AG08395 (cell line): ENCODE data around the gene TEX54.
A peak's percentile ranks its signal among the peaks of the same experiment; 100 is the strongest.
"Not testable (repeated sequence)": the region's sequence is repeated elsewhere in the genome, so short reads cannot be mapped to it uniquely, and the experiment has no call there.

Experiments
- DNase-seq: peaks from one replicate; pipeline ENCODE4 v3.0.0; 2012; ENCODE audit warnings: mixed read lengths, low spot score

TEX54 gene

DNA sequence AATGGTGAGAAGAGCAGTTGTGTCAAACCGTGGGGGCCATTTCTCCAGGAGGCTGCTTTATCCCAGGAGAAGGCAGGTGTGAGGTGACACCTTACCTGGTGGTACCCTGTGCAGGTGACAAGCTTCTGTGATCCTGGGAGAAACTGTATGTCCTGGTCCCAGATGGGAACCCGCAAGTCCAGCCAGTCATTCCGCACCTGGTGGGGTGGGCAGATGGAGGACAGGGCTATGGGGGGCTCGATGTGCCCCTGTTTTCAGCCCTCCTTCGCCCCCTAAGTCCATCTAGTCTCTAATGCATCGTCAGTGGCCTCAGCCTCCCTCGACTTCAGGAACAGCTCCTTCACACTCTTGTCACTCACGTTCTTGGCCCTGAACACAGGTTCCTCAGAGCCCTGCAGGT lies 2.7 kb upstream of the TEX54 start:
- no peak for DNase-seq

DNA sequence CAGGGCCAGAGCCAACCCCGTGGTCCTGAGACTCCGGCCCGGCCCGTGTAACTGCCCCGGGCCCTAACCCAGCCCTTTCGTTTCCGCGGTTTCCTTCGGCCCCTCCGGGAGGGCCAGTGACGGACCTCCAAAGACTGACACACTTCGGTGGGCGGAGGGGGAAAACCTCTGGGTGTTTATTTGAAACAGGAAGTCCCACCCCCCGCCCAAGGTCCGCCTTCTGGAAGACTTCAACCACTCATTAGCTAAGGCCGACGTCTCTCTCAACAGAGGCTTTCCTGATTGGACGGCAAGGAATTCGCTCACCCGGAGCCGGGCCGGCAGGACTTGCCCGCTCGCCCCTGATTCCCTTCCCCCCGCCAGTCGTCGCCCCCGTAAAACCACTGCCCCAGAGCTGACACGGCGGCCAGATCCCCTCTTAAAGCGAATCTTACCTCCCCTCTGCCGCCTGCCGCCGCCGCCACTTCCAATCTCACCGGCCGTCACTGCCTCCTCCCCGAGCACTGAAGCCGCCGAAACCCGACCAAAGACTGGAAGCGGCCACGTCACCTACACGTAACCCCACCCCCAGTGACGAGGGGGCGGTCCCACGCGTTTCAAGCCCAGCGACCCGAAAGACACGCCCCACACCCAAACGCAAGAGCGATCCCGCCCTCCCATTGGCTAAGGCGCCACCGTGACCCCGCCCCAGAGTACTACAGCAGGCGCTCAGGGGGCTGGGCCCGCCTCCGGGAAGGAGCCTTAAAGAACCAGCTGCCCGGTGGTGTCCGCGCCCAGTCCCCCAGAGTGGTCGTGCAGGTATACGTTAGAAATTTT lies 913 bp downstream of the TEX54 start, which contains the start of gene STX5:
STX5 (minus strand) TSS at position 532 of the 816 bp plus-strand sequence. CDS start 808 bp downstream, outside the sequence.
- DNase-seq, result peak; percentile 98

DNA sequence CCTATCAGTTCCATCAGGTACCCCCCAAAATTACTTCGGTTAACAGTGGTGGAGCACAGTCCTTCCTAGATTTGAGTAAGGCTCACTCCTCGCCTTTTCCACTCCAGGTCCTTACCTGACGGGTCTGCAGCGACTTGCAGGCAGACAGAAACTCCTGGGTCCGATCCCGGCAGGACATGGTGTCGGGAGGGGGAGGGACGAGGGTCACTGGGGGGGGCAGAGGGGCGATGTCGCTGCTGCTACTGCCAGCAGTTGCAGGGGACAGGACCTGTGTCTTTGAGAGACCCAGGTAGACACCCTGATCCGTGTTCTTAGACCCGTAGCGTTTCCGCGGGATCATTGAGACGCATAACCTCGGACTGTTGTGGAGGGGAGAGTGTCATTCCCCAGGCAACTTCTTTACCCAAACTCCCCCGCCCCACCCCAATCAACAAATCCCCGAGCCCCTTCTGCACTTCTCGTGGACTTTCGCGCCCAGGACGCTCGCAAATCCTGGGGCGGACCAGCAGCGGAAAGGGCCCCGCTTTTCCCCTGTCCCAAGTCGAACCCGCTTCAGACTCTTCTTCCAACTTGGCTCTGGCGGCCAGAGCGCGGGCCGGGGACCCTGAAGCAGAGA lies 1.6 kb downstream of the TEX54 start:
- peak; percentile 17 for DNase-seq

DNA sequence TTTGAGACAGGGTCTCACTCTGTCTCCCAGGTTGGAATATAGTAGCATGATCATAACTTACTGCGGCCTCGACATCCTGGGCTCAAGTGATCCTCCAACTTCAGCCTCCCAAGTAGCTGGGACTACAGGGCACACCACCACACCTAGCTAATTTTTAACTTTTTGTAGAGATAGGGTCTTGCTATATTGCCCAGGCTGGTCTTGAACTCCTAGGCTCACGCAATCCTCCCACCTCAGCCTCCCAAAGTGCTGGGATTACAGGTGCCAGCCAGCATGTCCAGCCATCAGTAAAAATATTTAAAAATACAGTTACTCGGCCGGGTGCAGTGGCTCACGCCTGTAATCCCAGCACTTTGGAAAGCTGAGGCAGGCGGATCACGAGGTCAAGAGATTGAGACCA lies 4.5 kb downstream of the TEX54 start:
- not testable (repeated sequence) for DNase-seq

DNA sequence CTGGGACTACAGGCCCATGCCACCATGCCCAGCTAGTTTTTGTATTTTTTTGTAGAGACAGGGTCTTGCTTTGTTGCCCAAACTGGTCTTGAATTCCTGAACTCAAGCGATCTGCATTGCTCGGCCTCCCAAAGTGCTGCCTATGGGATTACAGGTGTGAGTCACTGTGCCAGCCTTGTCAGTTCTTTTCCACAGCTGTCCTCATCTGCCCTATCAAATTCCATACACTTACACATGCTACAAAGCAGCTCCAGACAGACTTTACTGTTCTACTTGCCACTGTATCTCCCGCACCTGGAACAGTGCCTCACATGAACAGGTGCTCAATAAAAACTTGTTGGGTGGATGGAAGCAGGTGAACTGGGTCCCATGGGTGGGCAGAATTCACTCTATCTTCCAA lies 9.0 kb downstream of the TEX54 start:
- no peak for DNase-seq

DNA sequence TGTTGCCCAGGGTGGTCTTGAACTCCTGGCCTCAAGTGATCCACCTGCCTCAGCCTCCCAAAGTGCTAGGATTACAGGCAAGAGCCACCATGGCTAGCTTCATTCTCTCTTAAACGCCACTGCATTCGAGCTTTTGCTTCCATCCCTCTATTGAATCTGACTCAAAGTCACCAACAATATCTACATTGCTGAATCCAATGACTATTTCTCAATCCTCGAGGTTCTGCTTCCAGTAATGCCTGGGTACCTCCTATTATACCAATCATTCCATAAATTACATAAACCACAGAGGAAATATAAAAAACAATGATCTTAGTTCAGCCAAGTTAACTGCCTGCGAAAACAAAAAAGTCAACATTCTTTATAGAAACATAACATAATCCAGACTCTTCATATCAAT lies 15.5 kb downstream of the TEX54 start:
- DNase-seq, result no peak

DNA sequence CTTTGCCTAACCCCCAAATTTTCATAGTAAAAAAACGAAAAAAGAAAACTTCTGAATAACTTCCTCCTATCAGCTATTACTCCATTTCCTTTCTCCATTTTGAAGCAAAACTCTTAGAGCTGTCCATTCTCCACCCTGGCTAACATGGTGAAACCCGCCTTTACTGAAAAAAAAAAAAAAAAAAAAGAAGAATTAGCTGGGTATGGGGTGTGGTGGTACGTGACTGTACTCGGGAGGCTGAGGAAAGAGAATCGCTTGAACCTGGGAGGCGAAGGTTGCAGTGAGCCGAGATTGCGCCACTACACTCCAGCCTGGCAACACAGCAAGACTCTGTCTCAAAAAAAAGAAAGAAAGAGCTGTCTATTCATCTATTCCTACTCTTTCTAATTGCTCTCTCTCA lies 16.1 kb downstream of the TEX54 start:
- no peak for DNase-seq

DNA sequence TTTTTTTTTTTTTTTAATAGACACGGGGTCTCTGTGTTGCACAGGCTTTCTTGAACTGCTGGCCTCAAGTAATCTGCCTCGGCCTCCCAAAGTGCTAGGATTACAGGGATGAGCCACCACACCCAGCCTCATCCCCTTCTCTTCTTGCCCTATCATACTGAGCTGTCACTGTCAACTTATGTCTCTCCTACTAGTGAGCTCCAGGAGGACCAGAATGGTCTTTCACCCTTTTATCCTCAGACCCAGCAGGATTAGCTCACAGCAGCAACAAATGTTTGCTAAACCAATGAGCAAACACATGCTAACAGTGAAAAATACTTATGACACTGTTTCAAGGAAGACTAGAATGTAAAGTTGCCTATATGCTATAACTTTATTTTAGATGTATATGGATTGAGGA lies 21.0 kb downstream of the TEX54 start:
- DNase-seq, result no peak

DNA sequence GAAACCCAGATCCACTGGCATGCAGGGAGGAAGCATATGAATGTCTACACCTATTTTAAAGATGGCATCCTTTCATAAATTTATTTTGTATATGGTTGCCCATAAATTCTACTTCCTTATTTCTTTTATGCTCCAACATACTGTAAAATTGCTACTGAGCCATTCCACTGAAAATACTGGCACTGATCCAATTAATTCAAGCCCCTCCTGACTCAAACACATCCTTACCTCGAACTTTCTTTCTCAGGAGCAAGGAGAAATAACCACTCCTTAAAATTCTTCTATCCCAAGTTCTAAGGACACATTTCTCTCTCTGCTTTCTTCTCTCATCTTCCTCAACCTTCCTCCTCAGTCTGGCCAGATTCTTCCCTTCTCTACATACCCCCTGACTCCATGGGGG lies 21.9 kb downstream of the TEX54 start:
- DNase-seq, result no peak

DNA sequence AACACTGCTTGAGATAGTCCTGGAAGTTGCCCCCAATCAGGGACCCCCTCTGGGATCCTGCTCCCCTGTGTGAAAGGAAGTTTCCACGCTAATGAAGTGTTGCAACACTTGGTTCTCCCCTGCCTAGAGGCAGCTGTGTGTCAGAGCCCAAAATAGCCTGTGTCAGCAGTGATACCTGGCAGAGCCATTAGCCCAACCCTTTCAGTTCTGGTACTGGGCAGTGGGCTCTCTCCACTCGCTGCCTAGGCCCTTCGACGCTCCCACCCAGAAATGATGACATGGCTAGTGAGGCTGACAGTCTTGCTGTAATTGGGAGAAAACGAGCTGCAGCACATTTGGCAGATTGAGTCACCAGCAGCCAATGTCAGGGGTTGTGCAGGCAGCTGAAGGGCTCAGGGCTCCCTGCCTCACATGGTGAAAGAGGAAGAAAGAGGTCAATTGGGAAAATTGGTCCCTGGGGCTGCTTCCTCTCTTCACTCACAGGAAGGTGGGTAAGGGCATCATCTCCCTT lies 26.0 kb downstream of the TEX54 start:
- DNase-seq, result no peak

DNA sequence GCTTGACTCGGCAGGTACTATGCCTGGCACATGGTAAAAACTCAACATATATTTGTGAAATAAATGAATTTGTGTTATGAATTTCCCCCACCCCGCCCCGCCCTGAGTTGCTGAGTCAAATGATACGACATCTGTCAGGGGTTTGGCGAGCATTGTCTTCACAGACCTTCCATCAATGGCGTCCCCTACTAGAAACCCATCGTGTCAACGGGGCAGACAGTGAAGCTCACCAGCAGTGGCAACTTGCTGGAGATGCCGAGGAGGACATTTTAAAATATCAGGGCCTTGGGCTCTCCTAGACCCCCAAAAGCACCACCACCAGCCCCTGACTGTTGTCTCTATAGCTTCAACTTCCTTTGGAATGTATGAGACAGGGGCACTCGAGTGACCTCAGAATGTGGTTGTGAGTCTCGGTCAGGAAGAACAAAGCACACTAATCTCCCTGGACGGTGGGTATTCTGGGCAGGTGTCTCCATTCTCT lies 26.6 kb downstream of the TEX54 start:
- no peak for DNase-seq

DNA sequence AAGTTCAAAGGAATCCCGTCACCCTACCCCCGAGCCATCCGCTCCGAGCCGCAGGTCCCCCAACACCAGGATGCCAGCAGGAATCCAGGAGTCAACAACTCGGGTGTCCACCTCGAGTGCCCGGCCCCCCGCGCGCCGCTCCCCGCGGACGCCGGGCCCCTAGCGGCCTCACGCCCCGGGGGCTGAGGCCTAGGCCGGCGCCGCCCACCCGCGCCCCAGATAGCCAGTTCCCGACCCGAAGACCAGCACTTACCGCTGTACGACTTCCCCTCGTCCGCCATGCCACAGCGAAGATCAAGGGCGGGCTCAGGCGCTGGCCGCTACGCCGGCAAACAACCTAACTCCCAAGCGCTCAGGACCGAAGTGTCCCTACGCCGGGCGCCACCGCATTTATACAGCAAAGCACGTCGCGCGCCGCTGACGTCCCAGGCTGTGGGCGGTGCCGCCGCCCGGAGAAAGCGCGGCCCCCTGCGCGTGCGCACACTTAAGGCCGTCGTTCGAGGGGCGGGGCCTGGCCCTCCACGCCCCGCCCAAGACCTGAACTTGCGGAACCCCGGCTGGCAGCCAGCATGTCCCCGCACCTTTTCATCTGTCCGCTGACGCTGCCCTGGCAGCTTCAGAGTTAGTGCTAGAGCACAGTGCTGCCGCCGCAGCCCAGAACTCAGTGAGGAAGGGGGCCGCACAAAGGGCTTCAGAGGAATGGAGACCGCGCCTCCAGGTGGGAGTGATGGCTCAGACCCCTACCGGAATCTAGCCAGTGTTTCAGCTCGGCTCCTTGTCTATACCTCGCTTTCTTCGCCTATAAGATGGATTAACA lies 27.4 kb downstream of the TEX54 start, which contains the start of gene NXF1:
NXF1 (minus strand) TSS at position 365 of the 817 bp plus-strand sequence; CDS start at position 281, 84 bp downstream.
- peak; percentile 99 for DNase-seq

DNA sequence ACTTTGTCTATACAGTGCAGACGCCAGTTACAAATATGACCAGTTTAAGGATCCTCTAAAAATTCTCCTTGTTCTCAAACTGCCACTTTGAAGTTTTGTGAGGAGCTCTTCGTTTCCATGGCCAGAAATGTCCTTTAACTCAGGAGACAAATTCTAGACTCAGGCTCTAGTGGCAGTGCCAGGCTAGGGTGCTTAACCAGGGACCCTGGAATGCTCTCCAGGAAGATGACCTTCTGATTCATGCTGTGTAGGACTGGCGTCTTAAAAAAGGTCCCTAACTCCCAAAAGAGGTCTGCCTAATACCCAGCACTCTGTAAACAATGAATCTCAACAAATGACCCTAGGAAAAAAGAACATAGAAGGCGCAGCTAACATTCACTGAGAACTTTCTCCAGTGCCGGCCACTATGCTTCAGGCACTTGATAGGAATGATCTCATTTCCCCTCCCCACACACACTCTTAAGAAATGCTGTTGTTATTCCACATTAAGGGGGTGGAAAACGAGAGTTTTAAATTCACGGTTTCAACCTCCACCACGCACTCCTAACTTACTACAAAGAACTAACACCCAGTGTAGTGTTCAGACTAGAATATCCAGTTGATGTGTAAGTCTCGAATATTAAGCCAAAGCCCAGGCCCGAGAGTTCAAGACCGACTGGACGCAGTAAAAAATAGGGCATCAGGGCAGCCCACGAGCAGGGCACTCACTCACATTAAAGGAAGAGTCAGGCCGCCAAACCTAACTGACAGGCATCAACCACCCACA lies 28.1 kb downstream of the TEX54 start:
- DNase-seq, result no peak

DNA sequence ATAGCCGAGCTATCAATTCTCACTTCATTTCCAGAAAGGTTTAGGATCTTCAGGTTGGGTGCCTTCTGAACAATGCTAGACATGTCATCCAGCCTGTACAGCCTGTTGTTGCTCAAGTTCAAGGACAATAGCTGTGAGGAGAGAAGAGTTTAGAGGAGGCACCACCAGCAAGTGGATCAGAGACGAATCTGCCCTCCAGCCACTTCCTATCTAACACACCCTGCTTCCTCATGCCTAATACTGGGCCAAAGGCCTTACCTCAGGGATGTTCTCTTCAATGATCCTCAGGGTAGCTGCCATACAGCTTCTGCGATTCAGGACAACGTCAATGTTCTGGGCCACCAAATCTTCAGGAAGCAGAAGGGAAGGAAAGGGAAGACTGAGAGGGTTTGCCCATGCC lies 31.6 kb downstream of the TEX54 start:
- DNase-seq, result no peak

DNA sequence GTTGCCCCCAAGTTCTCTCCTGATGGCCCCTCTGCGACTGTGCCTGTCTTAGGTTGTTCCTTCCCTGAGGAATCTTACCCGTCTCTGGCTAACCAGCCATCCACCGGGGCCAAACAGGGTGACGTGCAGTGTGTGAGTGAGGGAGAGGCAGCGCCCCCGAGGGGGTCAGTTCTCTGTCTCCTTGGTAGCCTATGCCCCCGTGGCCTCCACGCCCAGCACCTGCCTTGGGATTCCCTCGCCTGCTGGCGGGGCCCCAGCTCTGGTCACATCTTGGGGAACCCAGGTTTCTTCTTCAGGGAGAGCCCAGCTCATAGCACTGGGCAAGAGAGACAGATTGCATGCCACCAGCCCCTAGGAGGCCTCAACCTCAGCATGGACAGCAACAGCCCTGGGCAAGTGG lies 33.2 kb downstream of the TEX54 start:
- no peak for DNase-seq

DNA sequence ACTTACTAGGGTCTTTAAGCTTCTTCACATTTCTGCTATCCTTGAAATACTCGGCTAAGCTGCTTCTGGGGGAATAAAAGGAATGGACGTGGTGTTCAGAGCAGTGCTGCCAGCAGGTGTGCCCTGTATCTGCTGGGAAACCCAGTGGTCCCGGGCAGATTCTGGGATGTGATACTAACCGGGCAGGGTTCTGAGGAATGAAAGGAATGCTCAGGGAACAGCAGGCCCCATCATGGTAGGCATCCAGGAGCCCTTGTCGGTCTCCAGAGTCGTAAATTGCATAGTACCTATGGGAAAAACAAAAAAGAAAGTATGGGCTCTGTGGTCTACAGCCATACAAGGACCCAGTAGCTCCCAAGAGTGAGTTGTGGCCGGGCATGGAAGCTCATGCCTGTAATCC lies 36.4 kb downstream of the TEX54 start:
- DNase-seq, result no peak

DNA sequence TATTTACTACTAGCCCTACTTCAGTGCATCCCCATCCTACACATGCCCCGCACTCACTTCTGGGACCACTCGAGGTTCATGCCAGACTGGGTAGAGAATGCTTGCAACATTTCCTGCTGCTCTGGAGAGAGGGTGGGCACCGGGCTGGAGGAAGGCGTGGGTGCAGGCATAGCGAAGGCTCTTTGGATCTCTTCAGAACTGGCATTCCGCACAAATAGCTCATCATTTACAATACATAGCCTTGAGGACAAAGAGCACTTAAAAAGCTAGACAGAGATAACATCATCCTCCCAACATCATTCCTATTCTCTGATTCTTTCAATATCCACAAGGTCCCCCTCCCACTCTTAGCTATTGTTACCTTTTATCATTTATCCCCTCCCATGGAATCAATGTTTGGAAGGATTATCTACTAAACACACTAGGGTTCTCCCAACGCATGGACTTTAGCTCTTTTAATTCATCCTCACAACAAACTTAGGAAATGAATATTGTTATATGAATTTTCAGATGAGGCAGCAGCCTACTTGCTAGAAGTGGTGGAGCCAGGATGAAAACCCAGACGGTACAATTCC lies 38.4 kb downstream of the TEX54 start:
- DNase-seq, result no peak

DNA sequence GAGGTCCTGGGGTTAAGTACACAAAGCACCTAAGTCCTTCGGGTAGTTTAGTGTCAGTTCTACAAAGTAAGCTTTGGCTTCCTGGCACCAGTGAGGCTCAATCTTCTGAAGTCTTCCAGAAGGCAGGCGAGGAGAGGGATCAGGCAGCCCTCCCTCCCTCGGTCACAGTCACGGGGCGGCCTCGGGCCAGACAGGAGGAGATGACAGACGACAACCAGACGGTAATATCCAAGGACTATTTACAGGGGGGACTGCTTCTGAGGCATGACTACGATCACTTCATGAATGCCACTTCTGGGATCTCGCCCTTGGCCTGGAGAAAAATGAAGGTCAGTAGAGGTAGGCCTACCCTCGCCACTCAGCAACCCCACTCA lies 40.5 kb downstream of the TEX54 start:
- no peak for DNase-seq

DNA sequence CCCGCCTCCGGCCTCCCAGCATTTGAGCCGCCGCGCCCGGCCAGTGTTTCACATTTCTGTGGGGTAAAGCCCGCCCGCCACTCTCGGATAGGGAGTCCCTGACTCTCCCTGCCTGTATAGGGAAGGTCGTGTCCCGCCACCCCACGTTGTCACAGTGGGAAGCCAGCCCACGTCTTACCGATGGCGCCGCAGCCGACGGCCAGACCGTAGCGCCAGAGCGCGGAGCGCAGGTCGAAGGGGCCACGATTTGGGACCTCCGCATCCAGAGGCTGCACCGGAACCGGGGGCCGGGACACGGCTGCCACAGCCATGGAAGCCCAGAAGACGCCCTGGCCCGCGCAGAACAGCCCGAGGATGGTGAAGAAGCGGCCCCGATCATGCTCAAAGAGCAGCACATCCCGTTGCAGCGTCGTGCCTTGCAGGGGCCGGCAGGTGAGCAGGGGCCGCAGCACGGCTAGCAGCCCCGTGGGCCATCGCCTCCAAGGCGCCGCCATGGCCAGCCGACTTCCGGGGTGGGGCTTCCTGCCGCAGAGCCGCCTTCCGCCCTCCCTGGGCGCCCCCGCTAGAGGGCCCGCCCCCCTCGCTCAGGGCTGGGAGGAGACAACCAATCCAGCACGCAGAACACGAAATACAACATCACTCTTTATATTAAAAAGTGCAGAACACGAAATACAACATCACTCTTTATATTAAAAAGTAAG lies 41.0 kb downstream of the TEX54 start, which contains the start of gene TMEM223:
TMEM223 (minus strand) TSS at position 506 of the 701 bp plus-strand sequence; CDS start at position 494, 12 bp downstream.
- peak; percentile 93 for DNase-seq

DNA sequence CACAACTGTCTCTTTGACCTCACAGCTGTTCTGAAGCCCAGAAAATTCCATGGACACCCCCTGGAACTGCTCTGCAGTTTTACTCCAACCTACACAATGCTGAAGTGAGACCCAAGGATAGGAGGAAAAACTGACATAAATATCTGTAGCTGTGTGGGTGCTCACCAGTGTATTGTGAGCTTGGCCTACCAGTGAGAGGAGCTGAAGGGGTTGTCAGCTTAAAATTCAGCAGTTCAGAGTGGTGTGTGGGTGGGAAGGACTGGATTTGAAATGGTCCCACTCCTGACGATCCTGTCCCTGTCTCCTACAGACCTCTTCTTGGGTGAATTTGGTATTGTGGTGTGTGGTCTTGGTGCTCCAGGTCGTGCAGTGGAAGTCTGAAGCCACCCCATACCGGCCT lies 43.1 kb downstream of the TEX54 start:
- DNase-seq, result no peak
